B cell (primary cell): ENCODE data around the gene STBD1.

Experiments
- EZH2 ChIP-seq: IDR thresholded peaks from 2 replicates; pipeline ENCODE4 v1.6.1; 2012; ENCODE audit warnings: borderline replicate concordance, low read depth, mild to moderate bottlenecking, moderate library complexity, low read length; ENCODE audit not compliant: insufficient read depth, poor library complexity, severe bottlenecking
- TF ChIP-seq, protein P1 (sequence below): fragments of 200-600 bp; IDR thresholded peaks from one replicate; pipeline ENCODE4 v1.8.0; 2022; ENCODE audit warnings: antibody characterized with exemption, mild to moderate bottlenecking

DNA sequence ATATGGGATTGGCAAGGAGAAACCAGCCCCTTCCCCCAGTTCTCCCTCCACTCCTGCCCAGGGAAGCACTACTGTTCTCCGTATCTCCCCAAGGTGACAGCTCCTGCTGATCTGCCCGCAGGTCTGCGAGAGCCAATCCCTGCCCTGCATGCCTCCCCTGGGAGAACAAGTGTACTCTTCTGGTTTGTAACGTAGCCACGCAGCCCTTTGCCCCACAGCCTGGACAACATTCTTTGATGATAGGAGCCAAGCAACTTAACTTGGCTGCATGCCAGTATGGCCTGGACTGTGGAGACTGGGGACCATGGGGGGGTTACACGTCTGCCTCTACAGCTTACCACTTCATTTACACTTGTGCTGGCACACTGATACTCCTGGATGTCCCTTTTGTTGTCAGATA, 2.0 kb downstream of the STBD1 start:
- TF ChIP-seq, protein P1, sequence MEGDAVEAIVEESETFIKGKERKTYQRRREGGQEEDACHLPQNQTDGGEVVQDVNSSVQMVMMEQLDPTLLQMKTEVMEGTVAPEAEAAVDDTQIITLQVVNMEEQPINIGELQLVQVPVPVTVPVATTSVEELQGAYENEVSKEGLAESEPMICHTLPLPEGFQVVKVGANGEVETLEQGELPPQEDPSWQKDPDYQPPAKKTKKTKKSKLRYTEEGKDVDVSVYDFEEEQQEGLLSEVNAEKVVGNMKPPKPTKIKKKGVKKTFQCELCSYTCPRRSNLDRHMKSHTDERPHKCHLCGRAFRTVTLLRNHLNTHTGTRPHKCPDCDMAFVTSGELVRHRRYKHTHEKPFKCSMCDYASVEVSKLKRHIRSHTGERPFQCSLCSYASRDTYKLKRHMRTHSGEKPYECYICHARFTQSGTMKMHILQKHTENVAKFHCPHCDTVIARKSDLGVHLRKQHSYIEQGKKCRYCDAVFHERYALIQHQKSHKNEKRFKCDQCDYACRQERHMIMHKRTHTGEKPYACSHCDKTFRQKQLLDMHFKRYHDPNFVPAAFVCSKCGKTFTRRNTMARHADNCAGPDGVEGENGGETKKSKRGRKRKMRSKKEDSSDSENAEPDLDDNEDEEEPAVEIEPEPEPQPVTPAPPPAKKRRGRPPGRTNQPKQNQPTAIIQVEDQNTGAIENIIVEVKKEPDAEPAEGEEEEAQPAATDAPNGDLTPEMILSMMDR, result no peak
- TF ChIP-seq EZH2, result no peak
